Spleen (tissue), 7 donors: Measurements from ENCODE around the gene SCGB1A1.

Experiments used
- POLR2A ChIP-seq, 3 donors: fragments of 450-650 bp; IDR thresholded peaks; one replicate each; pipeline ENCODE4 v1.5.1; 2017; ENCODE audit warnings: antibody characterized with exemption in 3 of 3, mild to moderate bottlenecking in 1 of 3
- POLR2AphosphoS5 ChIP-seq, 3 donors: sonication (generic); formaldehyde crosslinking; IDR thresholded peaks; one replicate each; pipeline ENCODE4 v1.5.1; 2017; ENCODE audit warnings: antibody characterized with exemption in 3 of 3
- TF ChIP-seq, protein P1 (sequence below), 11 experiments: fragments of 200-600 bp in 7 of 11; fragments of 450-650 bp in 4 of 11; sonication (generic) in 4 of 11; IDR thresholded peaks in 8 of 11; conservative IDR thresholded peaks in 3 of 11; 1 replicate in 7 of 11; 2 replicates in 4 of 11; pipeline versions ENCODE4 v1.4.0 to v1.8.0; 2016 to 2021; ENCODE audit warnings: antibody characterized with exemption in 11 of 11, inconsistent platforms in 4 of 11, mild to moderate bottlenecking in 1 of 11
- donor health status: DM: no; HTN: no; CAD: no; lungs with moderate emphysema.
- donor health status: DM: no; HTN: no; CAD: no.
- donor health status: DM: no; HTN: no; CAD: no.

DNA sequence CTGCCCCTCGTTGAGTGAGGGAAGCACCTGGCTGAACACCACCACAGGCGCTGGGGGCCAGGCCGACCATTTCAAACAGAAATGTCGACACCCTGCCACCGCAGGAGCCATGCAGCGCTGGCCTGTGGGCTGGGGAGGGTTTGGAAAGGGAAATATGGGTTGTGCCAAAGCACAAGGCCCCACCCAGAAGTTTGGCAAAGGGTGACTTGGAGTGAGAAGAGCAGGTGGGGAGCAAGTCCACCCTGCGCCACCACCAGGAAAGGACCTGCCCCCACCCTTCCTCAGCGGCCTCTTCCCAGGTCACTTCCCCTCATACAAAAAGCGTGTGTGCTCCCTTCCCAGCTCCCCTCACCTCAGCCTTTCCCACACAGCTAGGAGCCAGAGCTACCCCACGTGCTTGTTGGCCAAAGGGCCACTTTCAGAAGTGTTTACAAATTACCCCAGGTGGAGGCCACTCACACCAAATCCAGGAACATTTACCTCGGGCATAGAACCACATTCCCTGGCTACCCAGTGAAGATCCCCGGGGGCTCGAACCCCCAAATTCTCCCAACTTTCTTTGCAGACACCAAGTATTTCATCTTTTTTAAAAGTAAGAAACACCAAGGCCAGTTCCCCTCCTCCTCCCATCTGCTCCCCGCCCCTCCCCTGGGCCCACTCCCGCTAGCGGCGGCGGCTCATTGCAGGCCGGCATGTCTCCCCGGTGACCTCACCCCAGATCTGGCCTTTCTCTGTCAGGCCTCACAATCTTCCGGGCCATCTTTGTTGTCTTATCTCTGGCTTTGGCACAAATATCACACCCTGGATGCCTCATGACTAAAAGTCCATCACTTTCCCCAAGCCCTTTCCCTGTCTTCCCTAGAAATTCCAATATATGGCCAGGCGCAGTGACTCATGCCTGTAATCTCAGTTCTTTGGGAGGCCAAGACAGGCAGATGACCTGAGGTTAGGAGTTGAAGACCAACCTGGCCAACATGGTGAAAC is 20.5 kb upstream of the SCGB1A1 start:
- TF ChIP-seq POLR2A (IDR thresholded peaks at IDR 0.05) (no peak), POLR2AphosphoS5 (IDR thresholded peaks at IDR 0.05) (no peak)
- TF ChIP-seq, protein P1, sequence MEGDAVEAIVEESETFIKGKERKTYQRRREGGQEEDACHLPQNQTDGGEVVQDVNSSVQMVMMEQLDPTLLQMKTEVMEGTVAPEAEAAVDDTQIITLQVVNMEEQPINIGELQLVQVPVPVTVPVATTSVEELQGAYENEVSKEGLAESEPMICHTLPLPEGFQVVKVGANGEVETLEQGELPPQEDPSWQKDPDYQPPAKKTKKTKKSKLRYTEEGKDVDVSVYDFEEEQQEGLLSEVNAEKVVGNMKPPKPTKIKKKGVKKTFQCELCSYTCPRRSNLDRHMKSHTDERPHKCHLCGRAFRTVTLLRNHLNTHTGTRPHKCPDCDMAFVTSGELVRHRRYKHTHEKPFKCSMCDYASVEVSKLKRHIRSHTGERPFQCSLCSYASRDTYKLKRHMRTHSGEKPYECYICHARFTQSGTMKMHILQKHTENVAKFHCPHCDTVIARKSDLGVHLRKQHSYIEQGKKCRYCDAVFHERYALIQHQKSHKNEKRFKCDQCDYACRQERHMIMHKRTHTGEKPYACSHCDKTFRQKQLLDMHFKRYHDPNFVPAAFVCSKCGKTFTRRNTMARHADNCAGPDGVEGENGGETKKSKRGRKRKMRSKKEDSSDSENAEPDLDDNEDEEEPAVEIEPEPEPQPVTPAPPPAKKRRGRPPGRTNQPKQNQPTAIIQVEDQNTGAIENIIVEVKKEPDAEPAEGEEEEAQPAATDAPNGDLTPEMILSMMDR (IDR thresholded peaks at IDR 0.05 in 8 of 11, conservative IDR thresholded peaks at IDR 0.05 in 3 of 11) = no peak
